GM21619 (cell line): ENCODE results near the gene LRRC23.

Source experiments
- ATAC-seq: cut with Tn5 transposase; IDR thresholded peaks from one replicate; pipeline ENCODE4 v1.9.1; 2021; ENCODE audit not compliant: unreplicated experiment

Gene LRRC23

DNA sequence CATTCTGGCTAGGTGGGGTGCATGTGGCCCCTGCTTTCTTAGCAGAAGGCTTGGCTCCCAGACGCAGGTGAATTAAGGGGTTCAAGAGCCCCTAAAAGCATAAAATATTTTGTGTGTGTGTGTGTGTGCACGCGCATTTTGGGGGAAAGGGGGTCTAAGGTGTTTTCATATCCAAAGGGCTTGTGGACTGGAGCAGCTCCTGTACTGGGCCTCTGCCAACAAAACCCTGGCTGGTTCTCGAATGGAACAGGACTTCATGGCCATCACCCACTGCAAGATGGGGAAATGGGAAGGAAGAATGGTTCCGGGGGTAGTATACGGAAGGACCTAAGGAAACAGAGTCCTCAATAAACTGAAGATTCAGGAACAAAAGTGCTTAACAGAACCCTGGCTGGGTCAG is 19.2 kb downstream of the LRRC23 start:
- ATAC-seq, result no peak

- no peak for ATAC-seq
Observed at GRCh38 chr12:6925239-6925539, 20.6 kb downstream of the LRRC23 start.

DNA sequence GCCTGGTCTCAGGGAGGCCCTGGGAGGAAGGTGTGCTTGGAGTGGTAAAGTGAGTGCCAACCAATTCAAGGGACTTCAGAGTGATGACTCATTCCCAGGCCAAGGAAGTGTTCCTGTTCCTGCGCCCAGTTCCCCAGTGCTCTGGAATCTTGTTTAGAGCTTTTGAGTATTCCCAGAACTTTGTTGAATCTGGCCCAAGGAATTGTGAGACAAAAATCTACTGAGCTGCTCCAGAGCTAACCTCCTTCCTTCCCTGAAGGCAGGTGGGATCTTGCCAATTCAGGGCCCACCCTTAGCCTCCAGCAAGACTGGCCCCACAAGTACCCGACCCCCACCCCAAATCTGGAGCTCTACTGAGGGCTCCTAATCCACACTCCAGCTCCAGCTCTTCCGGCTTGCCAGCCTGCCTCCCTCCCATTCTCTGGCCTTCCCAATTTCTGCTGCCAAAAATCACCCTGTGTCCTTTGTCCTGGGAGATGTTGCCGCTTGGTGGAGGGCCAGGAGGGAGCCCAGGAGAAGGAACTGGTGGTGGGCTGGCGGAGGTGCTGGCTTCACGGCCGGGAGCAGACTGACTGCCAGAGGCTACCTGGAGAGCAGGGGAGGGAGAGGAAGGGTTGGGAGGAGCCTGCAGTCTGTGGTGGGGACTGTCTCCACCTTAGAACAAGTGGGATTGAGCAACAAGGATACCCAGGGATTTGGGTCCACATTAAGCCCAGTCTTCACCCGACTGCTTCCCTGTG is 21.1 kb downstream of the LRRC23 start:
- no peak for ATAC-seq

- no peak for ATAC-seq
Observed at GRCh38 chr12:6927379-6928021, 22.9 kb downstream of the LRRC23 start, which contains the start of gene ATN1. ATN1 (plus strand) TSS chr12:6927959; CDS start chr12:6934002, 6,043 bp downstream.

DNA sequence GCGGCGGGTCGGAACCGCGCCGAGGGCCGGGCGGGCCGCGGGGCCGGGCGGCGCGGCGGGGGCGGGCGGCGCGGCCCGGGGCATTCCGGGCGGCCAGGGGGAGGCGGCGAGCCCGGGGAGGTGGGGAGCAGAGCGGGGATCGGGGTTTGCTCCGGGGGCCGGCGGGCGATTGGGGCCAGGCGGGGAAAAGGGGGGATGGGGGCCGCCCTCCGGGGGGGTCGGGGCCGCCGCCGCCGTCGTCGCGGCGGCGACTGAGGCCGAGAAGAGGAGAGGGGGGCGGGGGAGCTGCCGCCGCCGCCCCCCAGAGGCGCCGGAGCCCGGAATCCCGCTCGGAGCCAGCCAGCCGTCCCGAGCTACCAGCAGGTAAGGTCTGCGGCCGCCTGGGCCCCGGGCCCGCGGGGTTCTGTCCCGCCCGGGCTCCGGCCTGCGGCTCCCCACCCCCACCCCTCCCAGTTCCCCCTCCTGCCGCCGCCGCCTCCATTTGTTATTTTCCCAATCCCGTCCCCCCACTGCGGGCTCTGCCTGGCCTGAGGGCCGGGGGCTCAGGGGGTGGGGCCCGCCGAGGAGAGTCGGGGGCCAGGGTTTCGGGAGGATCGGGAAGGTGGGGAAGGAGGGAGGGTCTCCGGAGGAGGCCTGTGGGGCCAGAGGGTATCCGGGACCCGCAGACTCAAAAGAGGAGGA is 23.5 kb downstream of the LRRC23 start:
- no peak for ATAC-seq

- no peak for ATAC-seq
Observed at GRCh38 chr12:6928703-6929407, 24.2 kb downstream of the LRRC23 start.

- no peak for ATAC-seq
Observed at GRCh38 chr12:6929466-6930452, 25.1 kb downstream of the LRRC23 start.

DNA sequence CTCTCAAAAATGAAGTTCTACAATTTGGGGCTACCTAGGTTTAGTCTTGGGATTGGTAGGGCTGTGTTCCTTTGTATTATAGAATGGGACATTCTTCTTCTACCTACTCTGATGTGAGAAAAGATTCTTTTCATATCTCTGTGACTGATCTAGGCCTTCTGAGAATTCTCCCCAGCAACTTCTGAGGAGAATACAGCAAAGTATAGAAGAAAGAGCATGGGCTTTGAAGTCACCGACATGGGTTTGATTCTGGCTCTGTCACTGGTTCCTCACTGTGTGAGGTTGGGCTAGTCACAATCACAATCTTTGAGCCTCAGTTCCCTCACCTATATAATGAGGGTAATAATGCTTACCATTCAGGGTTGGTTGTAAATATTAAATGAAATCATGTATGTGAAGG is 28.1 kb downstream of the LRRC23 start:
- ATAC-seq, result no peak

GRCh38 chr12:6934110-6934509 is 29.5 kb downstream of the LRRC23 start:
- no peak for ATAC-seq

- no peak for ATAC-seq
Observed at GRCh38 chr12:6935371-6936193, 31.0 kb downstream of the LRRC23 start.

DNA sequence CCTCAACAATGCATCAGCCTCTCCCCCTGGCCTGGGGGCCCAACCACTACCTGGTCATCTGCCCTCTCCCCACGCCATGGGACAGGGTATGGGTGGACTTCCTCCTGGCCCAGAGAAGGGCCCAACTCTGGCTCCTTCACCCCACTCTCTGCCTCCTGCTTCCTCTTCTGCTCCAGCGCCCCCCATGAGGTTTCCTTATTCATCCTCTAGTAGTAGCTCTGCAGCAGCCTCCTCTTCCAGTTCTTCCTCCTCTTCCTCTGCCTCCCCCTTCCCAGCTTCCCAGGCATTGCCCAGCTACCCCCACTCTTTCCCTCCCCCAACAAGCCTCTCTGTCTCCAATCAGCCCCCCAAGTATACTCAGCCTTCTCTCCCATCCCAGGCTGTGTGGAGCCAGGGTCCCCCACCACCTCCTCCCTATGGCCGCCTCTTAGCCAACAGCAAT is 31.6 kb downstream of the LRRC23 start:
- ATAC-seq, result no peak

- ATAC-seq, result no peak
Observed at GRCh38 chr12:6936636-6937480, 32.2 kb downstream of the LRRC23 start.

DNA sequence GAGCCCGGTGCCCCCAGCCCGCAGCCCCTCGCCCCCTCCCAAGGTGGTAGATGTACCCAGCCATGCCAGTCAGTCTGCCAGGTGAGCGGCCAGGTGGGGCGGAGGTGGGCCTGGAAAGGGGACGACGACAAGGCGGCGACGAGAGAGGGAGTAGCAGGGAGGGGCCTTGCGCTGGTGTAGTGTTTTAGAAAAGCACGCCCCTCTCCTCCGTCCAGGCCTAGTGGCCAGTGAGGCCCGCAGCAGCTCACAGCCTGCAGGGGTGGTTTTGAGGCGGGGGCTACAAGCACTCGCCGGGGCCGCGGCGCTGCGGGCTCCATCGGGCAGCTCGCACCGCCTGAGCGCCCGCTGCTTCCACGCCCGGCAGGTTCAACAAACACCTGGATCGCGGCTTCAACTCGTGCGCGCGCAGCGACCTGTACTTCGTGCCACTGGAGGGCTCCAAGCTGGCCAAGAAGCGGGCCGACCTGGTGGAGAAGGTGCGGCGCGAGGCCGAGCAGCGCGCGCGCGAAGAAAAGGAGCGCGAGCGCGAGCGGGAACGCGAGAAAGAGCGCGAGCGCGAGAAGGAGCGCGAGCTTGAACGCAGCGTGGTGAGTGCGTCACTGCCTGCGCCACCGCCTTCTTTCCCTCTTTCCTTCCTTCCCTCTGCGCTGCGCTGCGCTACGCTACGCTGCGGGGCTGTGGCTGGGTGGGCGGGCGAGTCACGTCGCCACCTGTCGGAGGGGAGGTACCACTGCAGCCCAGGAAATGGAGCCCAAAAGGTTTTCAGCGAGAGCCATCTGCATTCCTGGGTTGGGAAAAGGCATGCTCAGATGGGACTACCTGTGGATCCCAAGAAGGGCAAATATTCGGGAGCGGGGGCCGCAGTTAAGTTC is 33.1 kb downstream of the LRRC23 start:
- peak; percentile 87 for ATAC-seq

- ATAC-seq, result no peak
Observed at GRCh38 chr12:6938353-6939190, 34.0 kb downstream of the LRRC23 start.

- ATAC-seq, result no peak
Observed at GRCh38 chr12:6939191-6939540, 34.5 kb downstream of the LRRC23 start.

DNA sequence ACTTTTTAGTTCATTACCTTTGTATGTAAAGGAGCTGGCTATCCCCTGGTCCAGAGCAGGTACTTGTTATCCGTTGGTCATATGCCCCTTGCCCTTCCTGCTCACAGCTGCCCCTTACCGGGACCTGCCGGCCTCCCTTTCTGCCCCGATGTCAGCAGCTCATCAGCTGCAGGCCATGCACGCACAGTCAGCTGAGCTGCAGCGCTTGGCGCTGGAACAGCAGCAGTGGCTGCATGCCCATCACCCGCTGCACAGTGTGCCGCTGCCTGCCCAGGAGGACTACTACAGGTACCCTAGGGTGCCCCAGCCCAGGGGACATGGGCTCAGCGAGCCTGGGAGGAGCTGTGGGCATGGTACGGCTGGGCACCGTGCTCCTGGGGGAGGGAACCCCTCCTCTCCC is 36.6 kb downstream of the LRRC23 start:
- ATAC-seq, result no peak

- no peak for ATAC-seq
Observed at GRCh38 chr12:6941782-6942181, 37.2 kb downstream of the LRRC23 start.
